ENCODE data around the gene ARHGAP22.
"Not testable (repeated sequence)": the region's sequence is repeated elsewhere in the genome, so short reads cannot be mapped to it uniquely, and the experiment has no call there.

ARHGAP22 gene

DNA sequence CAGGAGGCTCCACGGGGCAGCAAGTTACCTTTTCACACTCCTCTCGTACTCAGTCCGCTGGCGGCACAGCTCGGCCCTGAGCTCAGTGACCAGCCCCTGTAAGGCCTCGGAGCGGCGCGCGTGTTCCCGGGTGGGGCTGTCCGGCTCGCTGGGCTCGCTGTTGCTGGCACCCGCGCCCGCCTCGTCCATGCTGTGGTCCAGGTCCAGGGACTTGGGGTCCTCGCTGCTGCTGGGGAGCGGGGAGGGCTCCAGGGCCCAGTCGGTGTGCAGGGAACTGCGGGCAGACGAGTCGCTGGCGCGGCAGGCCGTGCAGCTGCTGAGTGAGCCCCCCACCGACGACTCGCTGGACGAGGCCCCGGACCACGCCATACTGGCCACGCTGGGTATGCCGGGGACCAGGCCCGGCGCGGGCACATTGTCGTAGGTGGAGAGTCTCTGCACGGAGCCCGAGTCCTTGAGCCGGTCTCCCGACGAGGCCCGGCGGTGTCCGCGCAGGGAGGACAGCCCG, 154.6 kb downstream of the ARHGAP22 start:
- DNase-seq (ENCODE audit: low read depth) = no peak

DNA sequence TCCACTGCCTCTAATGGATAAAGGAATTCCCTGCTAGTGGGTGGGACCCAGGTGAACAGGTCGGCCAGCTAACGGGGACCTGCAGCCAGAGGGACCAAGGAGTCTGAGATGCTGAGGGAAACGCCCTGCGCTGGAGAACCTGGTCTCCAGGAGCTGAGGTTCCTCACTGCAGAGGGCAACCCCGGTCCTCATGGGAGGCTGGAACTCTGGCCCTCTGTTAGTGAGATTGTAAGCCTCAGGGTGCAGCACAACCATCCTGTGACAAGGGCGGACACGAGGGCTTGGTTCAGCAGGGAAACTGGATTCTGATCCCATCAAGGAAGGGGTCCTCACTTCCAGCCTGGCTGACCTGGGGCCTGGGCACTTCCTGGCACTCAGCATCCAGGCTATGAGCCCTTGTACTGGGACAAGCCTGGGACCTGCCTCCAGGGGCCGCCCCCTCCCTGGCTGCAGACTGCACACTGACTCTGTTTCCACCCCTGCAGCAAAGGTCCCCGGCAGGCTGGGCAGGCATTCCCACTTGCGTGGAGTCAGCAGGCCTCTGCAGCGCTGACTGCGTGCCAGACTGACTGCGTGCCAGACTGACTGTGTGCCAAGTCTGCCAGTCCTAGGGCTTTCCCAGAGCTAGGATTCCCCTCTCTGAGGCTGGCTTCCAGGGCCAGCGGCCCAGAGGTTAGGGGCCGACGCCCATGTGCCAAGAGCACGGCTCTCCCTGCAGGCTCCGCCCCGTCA, 155.2 kb downstream of the ARHGAP22 start:
- DNase-seq (ENCODE audit: low read depth) = no peak

DNA sequence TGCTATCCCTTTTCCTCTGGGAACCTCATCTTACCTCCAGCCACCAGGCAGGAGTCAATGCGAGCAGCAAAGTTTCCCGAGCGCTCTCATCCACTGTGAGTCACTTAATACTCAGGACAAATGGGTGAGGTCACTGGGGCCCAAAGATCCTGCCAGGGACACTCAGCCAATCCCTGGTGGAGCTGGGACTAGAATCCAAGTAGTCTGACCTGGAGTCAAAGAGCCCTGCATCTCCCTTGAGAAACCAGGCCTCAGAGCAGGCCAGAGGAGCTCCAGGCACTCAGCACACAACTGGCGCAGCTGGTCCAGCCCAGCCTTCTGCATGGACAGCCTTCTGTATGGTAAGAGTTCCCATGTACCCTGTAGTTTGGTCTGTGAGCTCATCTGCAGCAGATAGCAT, 156.1 kb downstream of the ARHGAP22 start:
- peak; percentile 50 for DNase-seq (ENCODE audit: low read depth)

DNA sequence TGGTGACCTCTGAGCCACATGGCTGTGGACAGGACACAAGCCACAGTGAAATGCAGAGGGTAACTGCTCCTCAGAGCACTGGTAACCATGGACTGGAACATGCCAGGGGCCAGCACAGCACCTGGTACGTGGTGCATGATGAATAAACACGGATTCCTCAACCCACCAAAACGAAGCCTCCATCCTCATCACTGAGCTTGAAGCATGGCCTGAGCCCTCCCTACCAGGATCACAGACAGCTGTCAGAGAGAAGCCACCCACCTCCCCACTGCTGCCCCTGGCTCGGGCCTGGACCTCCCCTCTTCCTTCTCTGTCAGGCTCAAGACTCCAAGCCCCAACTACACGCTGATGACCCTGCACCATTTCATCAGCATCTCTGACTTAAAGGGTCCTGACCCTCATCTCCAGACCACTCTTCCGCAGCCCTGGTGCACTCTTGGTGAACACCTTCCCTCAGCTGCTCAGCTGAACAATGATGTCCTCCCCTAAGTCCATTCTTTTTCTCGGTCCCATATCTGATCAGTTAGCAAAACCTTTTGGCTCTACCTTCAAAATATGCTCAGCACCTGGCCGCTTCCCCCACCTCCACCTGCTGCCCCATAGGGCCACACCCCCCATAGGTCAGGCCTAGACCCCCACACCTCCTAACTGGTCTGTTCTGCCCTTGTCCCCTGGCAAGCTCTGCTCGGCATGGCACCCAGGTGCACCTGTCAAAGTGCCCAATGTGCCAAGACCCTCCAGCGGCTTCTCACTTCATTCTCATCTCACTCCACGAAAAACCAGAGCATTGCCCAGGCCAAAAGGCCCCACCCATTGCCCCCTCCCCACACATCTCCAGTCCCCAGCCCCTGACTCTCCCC, 157.3 kb downstream of the ARHGAP22 start:
- no peak for DNase-seq (ENCODE audit: low read depth)

DNA sequence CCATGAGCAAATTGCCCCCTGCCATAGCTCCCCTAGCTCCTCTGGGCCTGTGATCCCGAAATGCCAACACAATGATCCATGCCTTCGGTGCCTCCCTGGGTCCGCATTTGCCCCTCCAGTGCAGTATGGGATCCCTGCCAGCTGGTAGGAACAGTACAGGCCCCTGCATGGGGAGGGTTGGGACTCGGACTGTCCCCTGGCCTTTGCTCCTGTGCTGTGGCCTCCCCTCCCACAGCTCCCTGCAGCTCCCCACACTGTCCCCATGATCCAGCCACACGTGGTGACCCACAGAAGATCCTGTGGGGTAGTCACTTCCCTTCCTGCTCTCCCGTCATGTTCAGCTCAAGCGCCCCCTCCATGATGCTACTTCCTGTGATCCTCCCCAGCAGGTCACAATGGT, 158.1 kb downstream of the ARHGAP22 start:
- no peak for DNase-seq (ENCODE audit: low read depth)

DNA sequence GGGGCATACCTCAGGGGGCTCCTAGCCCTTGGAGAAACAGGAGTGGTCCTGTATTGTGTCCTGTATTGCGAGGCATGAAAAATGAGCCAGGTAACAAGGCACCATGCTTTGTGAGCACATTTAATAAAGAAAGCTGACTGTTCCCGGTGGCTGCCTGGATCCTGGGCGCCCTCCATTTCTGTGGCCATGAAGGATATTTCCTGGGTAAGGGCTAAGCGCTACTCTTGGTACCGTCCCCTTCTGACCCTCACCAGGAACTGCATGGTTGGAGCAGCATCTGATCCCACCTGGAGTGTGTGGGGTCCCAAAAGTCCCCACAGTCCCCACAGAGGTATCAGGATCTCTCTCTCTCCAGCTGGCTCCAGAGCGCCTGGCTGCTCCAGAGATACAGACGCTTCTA, 158.9 kb downstream of the ARHGAP22 start:
- DNase-seq (ENCODE audit: low read depth) = no peak

DNA sequence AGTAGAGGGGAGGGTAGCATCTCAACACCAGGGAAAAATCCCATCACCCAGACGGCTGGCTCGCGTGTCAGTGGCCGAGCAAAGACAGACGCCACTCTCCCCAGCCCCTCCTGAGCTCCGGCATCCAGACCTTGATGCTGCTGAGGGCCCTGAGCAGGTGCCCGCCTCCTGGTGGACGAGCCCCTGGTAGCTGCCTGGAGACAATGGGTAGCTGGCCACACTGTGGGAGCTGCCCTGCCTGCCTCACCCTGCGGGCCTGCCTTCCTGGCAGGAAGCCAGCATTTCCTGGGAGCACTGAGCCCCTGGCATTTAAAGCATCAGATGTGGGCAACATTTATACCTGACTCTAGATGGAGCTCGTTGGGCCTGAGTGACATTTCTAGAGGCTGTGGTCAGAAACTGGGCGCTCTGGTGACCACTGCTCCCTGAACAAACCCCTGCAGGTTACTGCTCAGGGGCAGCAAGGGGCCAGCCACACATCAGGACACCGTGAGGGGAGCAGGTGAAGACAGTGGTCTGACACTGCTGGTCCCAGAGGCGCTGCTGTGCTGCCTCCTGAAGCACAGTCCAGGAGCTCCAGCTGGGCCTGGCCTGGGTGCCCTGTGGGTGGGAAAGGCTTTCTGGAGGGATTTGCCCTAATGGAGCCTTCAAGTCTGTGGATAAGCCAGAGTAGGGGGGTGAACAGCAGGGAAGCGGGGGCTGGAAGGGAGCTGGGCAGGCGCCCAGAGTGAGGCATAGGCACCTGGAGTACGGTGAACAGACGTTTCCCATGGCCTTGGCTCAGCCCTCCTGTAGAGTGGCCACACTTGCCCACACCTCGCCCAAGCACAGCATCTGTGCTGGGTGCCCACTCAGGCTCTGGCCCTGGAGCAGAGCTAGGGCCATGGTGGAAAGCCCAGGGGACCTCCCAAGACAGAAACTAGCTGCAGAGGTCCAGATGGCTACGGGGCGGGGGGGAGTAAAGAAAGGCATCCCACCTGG, 159.7 kb downstream of the ARHGAP22 start:
- no peak for DNase-seq (ENCODE audit: low read depth)

DNA sequence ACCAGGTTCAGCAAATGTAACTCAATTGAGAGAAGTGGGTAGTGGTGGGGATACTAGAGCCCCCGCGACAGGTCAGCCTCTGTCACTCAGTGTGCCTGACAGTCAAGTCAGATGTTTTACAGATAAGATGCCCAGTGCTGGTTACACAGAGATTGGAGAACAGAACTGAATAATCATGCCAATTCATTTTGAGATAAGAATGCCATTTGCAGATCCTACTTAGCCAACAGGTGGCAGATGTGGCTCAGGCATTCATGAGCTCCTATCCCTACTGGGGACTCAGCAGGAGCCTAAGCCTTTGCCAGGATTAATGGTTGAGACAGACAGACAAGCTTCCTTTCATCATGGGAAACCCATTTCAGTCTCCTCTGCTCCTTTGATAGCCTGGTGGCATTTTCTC, 160.6 kb downstream of the ARHGAP22 start:
- no peak for DNase-seq (ENCODE audit: low read depth)

DNA sequence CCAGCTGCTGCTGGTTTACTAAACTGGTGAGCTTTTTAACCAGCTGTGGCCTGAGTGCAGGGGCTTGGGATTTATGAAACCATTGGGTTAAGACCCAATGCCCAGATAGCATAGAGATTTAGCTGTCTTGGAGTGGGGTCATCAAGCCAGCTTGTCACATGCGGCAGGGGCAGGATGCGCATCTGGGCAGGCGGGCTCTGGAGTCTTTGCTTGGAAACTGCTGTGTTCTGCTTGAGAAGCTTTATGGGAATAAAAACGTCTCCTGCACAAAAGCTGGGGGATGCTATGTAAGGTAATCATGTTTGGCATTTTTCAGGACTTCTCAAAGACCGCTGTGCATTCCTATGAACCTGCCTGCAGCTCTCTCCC, 162.1 kb downstream of the ARHGAP22 start:
- no peak for DNase-seq (ENCODE audit: low read depth)

DNA sequence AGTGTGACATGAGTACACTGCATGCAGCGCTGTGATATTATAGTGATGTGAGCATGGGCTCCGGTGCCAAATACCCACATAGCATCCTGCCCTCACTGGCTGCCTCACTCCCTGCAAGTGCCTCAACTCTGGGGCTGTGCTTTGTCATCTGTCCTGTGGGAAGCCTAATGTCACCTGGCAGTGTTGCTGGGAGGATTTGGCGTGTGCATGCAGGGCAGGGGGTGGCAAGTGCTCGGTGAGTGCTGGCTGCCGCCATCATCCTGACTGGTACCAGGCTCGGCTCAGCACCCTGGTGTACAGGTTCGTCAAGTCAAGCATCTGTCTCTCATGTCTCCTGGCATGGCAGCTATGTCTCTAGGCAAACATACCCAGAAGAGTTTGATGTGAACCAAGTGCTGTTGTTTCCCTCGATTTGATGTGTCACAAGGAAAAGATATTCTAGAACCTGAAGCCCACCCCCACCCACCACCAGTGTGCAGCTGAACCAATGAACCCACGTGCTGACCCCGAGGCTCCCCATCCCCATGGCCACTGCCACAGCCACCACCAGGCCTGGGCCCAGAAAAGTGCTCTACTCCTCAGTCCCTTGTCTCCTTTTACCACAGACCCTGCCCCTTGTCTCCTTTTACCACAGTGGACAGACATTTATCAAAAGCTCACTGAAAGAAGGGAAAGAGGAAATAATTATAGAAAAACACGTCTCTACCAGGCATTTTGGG, 162.6 kb downstream of the ARHGAP22 start:
- DNase-seq (ENCODE audit: low read depth) = no peak

DNA sequence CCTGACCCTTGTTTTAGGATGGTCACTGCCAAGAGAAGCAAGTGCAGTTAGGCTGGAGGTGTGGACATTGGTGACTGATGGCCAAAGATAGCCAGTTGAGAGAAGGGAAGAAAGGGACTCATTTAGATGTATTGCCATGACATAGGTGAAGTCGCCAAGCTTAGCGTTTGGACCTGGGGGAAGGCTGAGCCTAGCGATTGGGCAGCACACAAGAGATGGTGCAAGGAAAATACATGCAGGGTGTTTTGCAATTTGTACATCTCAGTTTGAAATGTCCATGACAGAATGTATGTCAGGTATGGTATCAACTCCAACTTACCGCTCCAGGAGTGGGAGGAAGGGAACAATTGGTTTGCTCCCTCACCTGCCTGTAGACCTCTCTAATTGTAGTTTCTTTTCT, 164.1 kb downstream of the ARHGAP22 start:
- DNase-seq (ENCODE audit: low read depth) = no peak

DNA sequence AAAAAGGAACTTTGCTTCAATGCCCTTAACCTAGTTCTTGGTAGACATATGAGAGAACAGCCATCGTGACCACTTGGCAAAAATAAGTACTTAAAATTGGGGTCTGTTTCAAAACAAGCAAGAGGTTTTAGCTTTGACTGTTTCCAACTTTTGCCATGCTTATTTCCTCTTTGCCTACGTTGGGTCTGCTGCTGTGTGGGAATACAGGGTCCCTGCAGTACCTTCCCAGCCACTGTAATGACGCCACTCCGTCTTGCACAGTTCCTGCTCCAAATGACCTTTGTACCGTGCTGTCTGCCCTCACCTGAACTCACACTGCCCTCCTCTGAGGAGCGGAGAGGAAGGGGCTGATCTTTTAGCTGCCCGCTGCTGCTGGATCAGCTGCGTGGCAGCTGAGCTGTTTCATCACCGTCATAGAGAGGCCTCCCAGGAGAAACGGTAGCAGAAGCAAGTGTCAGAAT, 165.3 kb downstream of the ARHGAP22 start:
- DNase-seq (ENCODE audit: low read depth) = no peak

DNA sequence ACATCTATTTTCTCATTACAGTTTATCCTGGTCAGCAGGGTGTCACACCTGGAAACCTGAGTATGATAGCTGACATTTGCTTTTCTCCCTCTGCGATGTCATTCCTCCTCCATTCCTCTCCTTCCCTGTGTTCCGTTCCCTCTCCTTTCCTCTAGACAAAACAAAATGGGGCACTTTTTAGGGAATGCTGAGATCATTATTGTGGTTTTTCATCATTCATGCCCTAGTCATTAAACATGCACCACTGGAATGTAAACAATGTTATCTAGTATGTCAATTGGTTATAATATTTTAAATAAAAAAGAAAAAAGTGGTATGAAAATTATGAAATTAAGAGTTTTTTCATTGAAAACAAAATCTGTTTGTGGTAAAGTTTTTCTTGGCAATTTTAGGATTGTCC, 165.8 kb downstream of the ARHGAP22 start:
- DNase-seq (ENCODE audit: low read depth) = peak; percentile 62

DNA sequence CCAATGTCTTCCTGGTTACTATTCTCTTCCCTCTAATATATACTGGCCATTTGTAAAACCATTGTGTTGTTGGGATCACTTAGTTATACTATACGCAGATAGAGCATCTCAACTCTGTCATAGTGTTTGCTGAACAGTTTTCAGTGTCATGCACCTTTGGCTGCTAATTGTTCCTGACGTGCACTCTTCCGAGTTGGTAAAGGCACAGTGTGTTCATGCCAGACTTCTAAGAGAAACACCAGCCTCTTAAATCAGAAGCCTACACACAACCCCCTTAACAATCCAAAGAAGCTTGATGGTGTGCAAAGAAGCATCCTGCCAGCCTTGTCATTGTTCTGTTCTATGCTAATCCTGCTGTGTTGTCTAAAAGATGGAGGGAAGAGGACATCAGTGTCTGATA, 167.3 kb downstream of the ARHGAP22 start:
- no peak for DNase-seq (ENCODE audit: low read depth)

DNA sequence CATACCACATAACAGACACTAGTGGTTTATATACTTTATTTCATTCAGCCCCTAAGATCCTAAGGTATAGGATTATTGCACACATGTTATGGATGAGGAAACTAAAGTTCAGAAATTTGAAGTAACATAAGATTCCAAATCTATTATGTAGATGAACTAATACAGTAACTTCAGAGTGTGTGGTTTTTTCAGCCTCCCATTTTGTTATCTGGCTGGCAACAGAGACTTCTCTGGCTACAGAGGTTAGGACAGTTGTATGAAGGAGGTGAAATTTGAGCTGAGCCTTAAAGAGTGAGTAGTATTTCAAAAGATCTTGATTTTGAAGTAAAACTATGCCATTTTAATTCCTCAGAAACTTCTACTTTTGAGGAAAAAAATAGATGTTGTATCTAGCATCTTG, 173.0 kb downstream of the ARHGAP22 start:
- DNase-seq (ENCODE audit: low read depth) = no peak

DNA sequence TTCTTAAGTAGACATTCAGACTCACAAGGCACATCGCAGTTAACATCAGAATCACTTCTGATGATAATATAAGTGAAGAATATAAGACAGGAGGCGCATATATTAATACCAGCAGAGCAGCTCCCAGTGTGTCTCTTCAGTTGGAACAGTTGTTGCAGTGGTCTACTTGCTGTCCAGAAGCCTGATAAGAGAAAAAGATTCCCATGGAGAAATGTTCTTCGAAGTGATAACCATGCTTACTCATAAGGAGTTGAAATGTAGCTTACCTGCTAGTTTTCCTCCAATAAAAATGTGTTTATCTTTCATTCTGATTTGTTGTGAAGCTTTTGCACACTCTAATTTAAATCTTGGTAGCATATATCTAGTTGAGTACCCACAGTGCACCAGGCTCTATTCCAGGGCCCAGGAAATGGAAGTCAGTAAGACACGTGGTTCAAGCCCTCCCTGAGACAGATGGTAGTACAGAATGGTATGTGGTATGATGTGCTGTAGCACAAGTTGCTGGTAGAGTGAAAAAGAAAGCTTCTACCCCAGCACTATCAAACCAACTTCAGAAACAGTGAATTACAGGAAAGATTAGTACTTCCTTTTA, 174.4 kb downstream of the ARHGAP22 start:
- DNase-seq (ENCODE audit: low read depth) = no peak

DNA sequence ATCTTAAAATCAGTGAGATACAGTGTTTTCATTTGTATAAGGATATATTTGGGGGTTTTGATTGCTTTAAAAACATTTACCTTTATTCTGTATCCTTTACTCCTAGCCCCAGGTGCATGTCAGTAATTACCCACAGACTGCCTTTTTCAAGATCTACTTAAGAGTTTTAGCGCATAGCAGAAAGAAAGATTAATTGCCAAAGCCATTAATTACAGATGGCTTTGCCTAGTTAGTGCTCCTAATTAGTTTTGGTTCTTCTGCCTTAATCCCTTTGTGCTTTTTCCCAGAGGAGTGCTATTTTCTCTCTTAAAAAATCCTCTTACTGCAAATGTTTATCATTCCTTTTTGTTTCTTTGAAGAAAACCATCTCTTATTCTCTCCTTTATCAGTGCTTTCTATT, 175.6 kb downstream of the ARHGAP22 start:
- no peak for DNase-seq (ENCODE audit: low read depth)

DNA sequence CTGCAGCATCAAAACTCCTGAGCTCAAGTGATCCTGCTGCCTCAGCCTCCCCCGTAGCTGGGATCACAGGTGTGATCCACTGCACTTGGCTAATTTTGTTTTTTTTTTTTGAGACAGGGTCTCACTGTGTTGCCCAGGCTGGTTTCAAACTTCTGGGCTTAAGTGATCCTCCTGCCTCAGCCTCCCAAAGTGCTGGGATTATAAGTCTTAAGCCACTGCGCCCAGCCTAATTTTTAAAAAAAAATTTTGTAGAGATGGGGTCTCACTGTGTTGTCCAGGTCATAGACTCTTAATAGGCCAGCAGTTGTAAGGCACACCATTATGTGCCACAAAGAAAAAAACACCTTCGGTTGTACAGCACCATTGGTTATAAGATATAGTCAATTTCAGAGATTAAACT, 176.0 kb downstream of the ARHGAP22 start:
- no peak for DNase-seq (ENCODE audit: low read depth)

DNA sequence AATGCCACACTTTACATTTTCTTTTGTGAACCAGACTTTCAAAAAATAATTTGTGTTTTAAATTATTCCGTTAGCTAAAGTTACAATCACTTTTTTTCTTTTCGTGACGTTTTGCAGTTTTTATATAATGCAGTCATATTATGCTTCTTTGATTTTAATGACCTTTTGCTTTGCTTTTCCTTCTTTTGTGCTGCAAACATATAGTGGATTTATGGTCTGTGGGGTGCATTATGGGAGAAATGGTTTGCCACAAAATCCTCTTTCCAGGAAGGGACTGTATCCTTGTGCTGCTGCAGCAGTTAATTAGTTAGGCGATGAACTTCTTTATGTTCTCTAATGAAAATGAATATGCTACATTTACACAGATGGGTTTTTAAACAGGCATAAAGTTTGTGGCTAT, 181.0 kb downstream of the ARHGAP22 start:
- no peak for DNase-seq (ENCODE audit: low read depth)

DNA sequence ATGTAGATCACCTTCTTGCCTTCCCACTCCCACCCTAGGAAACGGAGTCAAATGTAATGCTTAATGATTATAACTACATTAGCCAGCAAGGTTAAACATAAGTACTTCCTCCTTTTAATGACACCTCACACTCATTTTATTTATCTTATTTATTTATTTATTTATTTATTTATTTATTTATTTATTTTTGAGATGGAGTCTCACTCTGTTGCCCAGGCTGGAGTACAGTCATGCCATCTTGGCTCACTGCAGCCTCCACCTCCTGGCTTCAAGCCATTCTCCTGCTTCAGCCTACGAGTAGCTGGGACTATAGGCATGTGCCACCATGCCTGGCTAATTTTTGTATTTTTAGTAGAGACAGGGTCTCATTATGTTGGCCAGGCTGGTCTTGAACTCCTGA, 183.0 kb downstream of the ARHGAP22 start:
- DNase-seq (ENCODE audit: low read depth) = not testable (repeated sequence)

DNA sequence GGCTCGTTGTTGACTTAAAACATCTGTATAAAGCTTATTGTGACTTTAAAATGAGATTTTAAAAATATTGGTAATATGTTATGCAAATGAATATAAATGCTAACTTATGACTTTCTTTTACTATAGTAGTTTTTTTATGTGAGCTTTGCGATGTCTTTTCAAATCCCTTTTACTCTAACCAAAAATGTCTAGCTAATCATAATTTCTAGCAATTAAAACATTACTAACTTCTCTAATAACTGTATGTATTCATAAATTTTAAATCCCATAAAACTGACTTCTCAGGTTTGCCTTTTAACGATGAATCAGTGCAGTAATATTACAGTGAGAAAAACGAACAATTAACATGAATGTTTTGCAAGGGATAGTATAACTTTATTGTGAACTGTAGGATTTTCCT, 185.2 kb downstream of the ARHGAP22 start:
- DNase-seq (ENCODE audit: low read depth) = no peak
